Measurements from ENCODE around the gene PEX1. TPM values are rescaled to one million over a fixed set of nuclear protein-coding genes. Genes with fewer than 3 reads are reported as not detected.

Gene PEX1
- total RNA-seq, 1 experiment from 2014 or later = 27.6 TPM

GRCh38 chr7:92437956-92438491, 90.3 kb downstream of the PEX1 start:
- in situ Hi-C loops (cut with HindIII; ENCODE audit: low pct_unique_long_range_greater_than_20kb, low sequenced_read_pairs) = no loop called here
- no peak for DNase-seq (ENCODE audit: low read depth, low spot score)

Other genes with a start within 250 kb of the PEX1 start
- 53.7 and 59.2 TPM in 2 replicates for gene GATAD1, start 81.0 kb downstream of the PEX1 start, total RNA-seq (2014; rRNA removed; shearing (Covaris generic))
- gene ERVW-1, start 50.6 kb downstream of the PEX1 start, total RNA-seq (2014; rRNA removed; shearing (Covaris generic)) = not detected in 2 replicates
- gene RBM48, start 275 bp upstream of the PEX1 start, total RNA-seq (2014; rRNA removed; shearing (Covaris generic)) = 22.3 and 22.4 TPM in 2 replicates
- gene FAM133B, start 61.9 kb upstream of the PEX1 start, total RNA-seq (2014; rRNA removed; shearing (Covaris generic)) = 23.0 and 23.6 TPM in 2 replicates

Measured in SK-MEL-5 (cell line).